HG02610 (cell line): ENCODE results near the gene RAB17.

ENCODE experiments used
- ATAC-seq: cut with Tn5 transposase; IDR thresholded peaks from one replicate; pipeline ENCODE4 v1.9.1; 2021; ENCODE audit warnings: mild to moderate bottlenecking, moderate library complexity; ENCODE audit not compliant: unreplicated experiment

RAB17 gene

DNA sequence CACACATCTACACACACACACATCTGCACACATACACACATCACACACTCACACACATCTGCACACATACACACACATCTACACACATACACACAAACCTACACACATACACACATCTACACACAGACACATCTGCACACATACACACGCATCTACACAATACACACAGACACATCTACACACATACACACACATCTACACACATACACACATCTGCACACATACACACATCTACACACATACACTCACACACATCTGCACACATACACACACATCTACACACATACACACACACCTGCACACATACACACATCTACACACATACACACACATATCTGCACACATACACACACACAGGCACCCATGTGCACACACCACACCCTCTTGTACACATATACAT, 24.6 kb downstream of the RAB17 start:
- ATAC-seq: no peak

- no peak for ATAC-seq
These were observed 25.9 kb downstream of the RAB17 start for GRCh38 chr2:237564526-237565131.

DNA sequence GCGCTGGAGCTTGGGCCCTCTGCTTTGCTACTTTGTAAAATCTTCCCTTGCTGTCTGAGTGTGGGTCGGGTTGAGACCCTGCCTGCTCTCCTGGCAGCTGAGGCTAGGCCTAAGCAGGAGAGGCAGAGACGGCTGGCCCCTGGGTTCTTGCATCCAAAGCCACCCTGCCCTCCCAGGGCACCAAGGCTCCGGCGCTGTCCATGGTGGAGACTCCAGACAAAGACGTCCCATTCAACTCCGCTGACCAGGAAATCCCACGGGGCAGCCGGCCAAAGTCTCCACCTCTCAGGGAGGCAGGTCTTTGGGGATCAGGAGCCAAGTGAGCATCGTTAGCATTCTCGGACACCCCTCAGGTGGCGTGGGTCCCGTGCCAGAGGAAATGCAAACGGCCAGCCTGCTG, 26.7 kb downstream of the RAB17 start:
- no peak for ATAC-seq

- ATAC-seq: no peak
These were observed 29.3 kb downstream of the RAB17 start for GRCh38 chr2:237561221-237561620.

DNA sequence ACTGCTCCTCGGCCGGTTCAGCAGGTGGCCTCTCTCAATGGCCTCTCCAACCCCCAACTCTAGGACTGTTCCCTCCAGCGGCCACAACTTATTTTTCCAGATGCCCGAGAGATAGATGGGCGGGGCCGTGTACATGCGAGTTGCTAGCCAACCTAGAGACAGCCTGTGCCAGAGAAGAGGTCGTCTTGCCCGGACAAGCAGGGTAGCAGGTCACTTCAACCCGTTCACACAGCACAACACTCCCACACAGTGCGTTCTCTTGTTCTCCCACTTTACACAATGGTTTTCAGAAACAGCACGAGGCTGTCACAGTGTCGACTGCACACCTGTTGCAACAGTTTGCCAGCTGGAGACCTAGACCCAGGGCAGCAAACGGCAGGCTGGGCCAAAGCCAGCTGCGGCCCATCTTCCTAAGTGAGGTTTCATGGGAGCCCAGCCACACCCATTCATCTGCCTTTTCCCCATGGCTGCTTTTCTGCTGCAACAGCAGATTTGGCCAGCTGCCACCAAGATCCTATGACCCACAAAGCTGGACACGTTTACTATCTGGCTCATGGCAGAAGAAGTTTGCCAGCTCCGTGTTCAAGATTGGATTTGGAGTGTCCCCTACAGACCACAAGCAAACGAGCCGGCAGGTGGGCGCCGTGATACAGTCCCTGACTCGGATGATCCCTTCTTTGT, 31.4 kb downstream of the RAB17 start:
- no peak for ATAC-seq

DNA sequence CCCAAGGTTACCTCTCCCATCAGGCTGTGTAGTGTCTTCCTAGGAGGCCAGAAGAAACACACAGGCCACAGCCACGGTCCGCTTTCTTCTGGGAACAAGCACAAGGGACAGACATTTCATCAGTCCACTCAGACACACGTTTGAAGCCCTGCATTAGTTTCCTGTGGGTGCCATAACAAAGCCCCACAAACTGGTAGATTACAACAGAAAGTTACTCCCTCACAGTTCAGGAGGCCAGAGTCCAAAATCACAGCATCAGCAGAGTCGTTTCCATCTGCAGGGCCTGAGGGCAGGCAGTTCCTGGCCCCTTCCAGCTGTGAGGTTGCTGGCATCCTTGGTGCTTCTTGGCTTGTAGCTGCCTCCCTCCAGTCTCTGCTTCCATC, 32.9 kb downstream of the RAB17 start:
- no peak for ATAC-seq

- peak; percentile 87 for ATAC-seq
These were observed 33.5 kb downstream of the RAB17 start for GRCh38 chr2:237556773-237557632.

GRCh38 chr2:237555560-237555959, 35.0 kb downstream of the RAB17 start:
- ATAC-seq: no peak

GRCh38 chr2:237553948-237554347, 36.6 kb downstream of the RAB17 start:
- no peak for ATAC-seq

- no peak for ATAC-seq
These were observed 37.6 kb downstream of the RAB17 start for GRCh38 chr2:237552908-237553307.

- no peak for ATAC-seq
These were observed 39.4 kb downstream of the RAB17 start for GRCh38 chr2:237551071-237551574.

GRCh38 chr2:237549643-237550415, 40.7 kb downstream of the RAB17 start:
- ATAC-seq: no peak

DNA sequence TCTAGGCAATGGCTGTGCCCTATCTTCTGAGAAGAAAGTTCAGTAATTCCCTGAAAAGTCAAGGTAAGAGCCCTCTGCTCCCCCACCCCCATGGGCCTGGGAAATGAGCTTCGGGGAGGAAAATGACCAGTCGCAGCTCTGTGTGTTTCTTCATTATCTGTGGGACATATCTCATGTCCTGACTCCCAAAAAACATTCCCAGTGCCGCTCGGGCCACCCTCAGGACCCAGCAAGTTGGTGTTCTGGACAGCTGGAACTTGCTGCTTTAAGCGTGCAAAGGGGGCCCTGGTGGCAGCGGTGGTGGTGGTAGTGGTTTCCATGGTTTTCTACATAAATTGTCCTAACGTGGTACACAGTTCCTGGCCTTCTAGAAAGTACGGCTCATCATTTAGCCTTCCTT, 41.3 kb downstream of the RAB17 start:
- no peak for ATAC-seq

GRCh38 chr2:237547841-237548416, 42.6 kb downstream of the RAB17 start:
- no peak for ATAC-seq

GRCh38 chr2:237546876-237547395, 43.6 kb downstream of the RAB17 start:
- ATAC-seq: no peak

DNA sequence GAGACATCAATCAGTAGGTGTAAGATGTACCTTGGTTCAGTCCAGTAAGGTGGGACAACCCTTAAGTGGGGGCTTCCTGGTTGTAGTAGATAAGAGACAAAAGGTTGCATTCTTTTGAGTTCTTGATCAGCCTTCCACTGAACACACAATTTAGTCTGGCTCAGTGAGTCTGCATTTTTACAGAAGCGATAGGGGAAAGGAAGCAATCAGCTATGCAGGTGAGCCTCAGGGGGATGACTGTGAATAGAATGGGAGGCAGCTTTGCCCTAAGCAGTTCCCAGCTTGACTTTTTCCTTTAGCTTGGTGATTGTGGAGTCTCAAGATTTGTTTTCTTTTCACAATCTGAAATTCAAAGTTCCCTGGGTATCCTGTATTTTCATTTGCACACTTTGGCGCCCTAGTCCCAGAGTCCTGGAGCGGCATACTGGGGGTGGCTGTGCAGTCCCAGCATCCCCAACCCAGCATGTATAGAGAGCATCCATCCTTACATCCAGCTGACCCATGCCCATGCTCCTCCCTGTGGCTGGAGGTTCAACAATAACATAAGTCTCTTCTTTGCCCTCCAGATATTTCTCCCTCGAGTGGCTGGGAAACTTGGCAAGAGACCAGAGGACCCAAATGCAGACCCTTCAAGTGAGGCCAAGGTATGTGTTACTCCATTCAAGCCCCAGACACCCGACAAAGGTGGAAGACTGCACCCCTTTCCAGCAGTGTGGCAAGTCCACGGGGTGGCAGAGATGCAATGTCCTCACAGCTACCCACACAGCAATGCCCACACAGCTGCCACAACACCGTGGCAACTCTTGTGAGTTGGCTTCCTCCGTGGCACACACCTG, 44.3 kb downstream of the RAB17 start:
- no peak for ATAC-seq

GRCh38 chr2:237542001-237542704, 48.4 kb downstream of the RAB17 start:
- ATAC-seq: no peak

DNA sequence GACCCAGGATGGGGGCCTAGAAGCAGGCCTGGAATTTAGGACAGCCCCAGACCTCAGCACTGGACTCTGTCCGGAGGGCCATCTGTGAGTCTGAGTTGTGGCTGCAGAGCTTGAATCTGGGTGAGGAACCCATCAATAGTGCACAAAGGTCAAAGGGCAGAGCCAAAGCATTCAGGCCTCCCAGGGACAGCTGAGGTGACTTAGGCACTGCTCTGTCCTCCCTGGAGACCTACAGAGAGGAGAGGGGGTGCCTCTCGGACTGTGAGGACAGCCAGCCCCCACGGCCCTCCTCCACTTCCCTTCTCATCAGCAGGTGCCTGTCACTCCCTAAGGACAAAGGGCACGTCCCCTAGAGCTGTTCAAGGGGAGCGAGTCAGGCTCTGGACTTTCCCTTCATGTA, 49.3 kb downstream of the RAB17 start:
- ATAC-seq: no peak

DNA sequence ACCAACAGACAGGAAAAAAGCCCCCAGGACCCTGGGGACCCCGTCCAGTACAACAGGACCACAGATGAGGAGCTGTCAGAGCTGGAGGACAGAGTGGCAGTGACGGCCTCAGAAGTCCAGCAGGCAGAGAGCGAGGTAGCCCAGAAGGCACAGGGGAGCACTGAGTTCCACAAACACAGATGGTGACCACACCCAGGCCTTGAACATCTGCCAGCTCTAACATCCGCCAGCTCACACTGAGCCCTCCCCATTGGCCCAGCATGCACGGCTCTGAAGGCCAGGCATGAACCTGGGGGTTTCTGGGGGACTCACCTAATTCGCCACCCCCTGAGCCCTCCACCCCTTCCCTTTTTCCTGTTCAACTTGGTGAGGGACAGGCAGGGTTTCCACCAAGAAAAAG, 49.7 kb downstream of the RAB17 start:
- ATAC-seq: no peak
